Measurements from ENCODE around the gene ALG6.

Gene ALG6

GRCh38 chr1:63359561-63359960 lies 7.9 kb upstream of the ALG6 start:
- no peak for DNase-seq (ENCODE audit: low read depth)
- H3K4me3 ChIP-seq (ENCODE audit: low read length), result no peak overlapping the region
- no peak for TF ChIP-seq CTCF (IDR thresholded peaks at IDR 0.05; ENCODE audit: insufficient read depth, low read depth, low read length, missing control alignments)

GRCh38 chr1:63362073-63362472 lies 5.4 kb upstream of the ALG6 start:
- H3K4me3 ChIP-seq (ENCODE audit: low read length), result no peak overlapping the region
- TF ChIP-seq CTCF (IDR thresholded peaks at IDR 0.05; ENCODE audit: insufficient read depth, low read depth, low read length, missing control alignments), result no peak
- no peak for DNase-seq (ENCODE audit: low read depth)

- H3K4me3 ChIP-seq (ENCODE audit: low read length), result no peak overlapping the region
- DNase-seq (ENCODE audit: low read depth), result no peak
- TF ChIP-seq CTCF (IDR thresholded peaks at IDR 0.05; ENCODE audit: insufficient read depth, low read depth, low read length, missing control alignments), result no peak
Observed at GRCh38 chr1:63362578-63362977, 4.8 kb upstream of the ALG6 start.

- TF ChIP-seq CTCF (IDR thresholded peaks at IDR 0.05; ENCODE audit: insufficient read depth, low read depth, low read length, missing control alignments), result no peak
Observed at GRCh38 chr1:63363014-63363413, 4.4 kb upstream of the ALG6 start.

GRCh38 chr1:63366908-63367214 lies 566 bp upstream of the ALG6 start:
- no peak for DNase-seq (ENCODE audit: low read depth)
- TF ChIP-seq CTCF (IDR thresholded peaks at IDR 0.05; ENCODE audit: insufficient read depth, low read depth, low read length, missing control alignments), result no peak
- peak overlapping the region; percentile 57 for H3K4me3 ChIP-seq (ENCODE audit: low read length)

More at GRCh38 chr1:63363014-63363413, 4.4 kb upstream of the ALG6 start:
- H3K4me3 ChIP-seq (ENCODE audit: low read length), result no peak overlapping the region
- DNase-seq (ENCODE audit: low read depth), result no peak

GRCh38 chr1:63368131-63368530 lies 704 bp downstream of the ALG6 start:
- no peak for TF ChIP-seq CTCF (IDR thresholded peaks at IDR 0.05; ENCODE audit: insufficient read depth, low read depth, low read length, missing control alignments)
- peak overlapping the region; percentile 93 for H3K4me3 ChIP-seq (ENCODE audit: low read length)
- peak; percentile 17 for DNase-seq (ENCODE audit: low read depth)

GRCh38 chr1:63379583-63379982 lies 12.2 kb downstream of the ALG6 start:
- TF ChIP-seq CTCF (IDR thresholded peaks at IDR 0.05; ENCODE audit: insufficient read depth, low read depth, low read length, missing control alignments), result no peak
- no peak for DNase-seq (ENCODE audit: low read depth)
- no peak overlapping the region for H3K4me3 ChIP-seq (ENCODE audit: low read length)
